Right lobe of liver (tissue), 6 donors: Measurements from ENCODE around the gene DSG2. TPM values are rescaled to one million over a fixed set of nuclear protein-coding genes. Genes with fewer than 3 reads are reported as not detected.
A peak's percentile ranks its signal among the peaks of the same experiment; 100 is the strongest.

Experiments
- ATAC-seq, 4 donors: fragments of 200-7000 bp; cut with Tn5 transposase; one replicate each; pipeline ENCODE4 v1.9.1; 2020; ENCODE audit warnings: mild to moderate bottlenecking in 4 of 4, moderate library complexity in 4 of 4
- DNase-seq, 3 donors: peaks; one replicate each; pipeline ENCODE4 v3.0.0-alpha.2; 2020
- H3K27ac ChIP-seq, 3 donors: fragments of 200-600 bp; one replicate each; pipeline ENCODE4 v1.8.0; 2022
- H3K27me3 ChIP-seq, 2 donors: fragments of 200-600 bp; one replicate each; pipeline ENCODE4 v1.8.0; 2022
- H3K36me3 ChIP-seq, 4 donors: fragments of 200-600 bp; sonication (generic) in 1 of 4; one replicate each; pipeline versions ENCODE4 v1.5.1 to v1.8.0; 2017 to 2022; ENCODE audit warnings: control low read depth in 1 of 4
- H3K4me1 ChIP-seq, 4 donors: fragments of 200-600 bp; sonication (generic) in 1 of 4; one replicate each; pipeline versions ENCODE4 v1.5.1 to v1.8.0; 2017 to 2022; ENCODE audit warnings: control low read depth in 1 of 4
- H3K4me3 ChIP-seq, 3 donors: fragments of 200-600 bp; one replicate each; pipeline ENCODE4 v1.8.0; 2022
- H3K9me3 ChIP-seq, 4 donors: fragments of 200-600 bp; sonication (generic) in 1 of 4; one replicate each; pipeline versions ENCODE4 v1.5.1 to v1.8.0; 2017 to 2022; ENCODE audit warnings: control low read depth in 1 of 4
- CTCF ChIP-seq, 4 donors: fragments of 200-600 bp in 3 of 4; fragments of 450-650 bp in 1 of 4; IDR thresholded peaks; one replicate each; pipeline versions ENCODE4 v1.5.1 to v1.8.0; 2016 to 2022; ENCODE audit warnings: antibody characterized with exemption in 4 of 4, mild to moderate bottlenecking in 2 of 4
- POLR2A ChIP-seq: fragments of 450-650 bp; IDR thresholded peaks from one replicate; pipeline ENCODE4 v1.6.1; 2017; ENCODE audit warnings: antibody characterized with exemption, mild to moderate bottlenecking
- WGBS: methylation state at CpG from one replicate; pipeline ENCODE4 v1.1.6; 2018; ENCODE audit warnings: low coverage, low lambda C conversion rate; ENCODE audit not compliant: insufficient coverage; ENCODE audit errors: missing lambda C conversion rate; 5-methylcytosine and 5-hydroxymethylcytosine counted together
- intact Hi-C, 2 donors: fragments of 100-400 bp; cut with DNase I; formaldehyde crosslinking; loops; one replicate each; pipeline versions ENCODE4 v1.11.2 to v1.14.1; 2022
- total RNA-seq, 6 experiments: library from RNA; depleted of rRNA in 2 of 6; stranded (reverse); fragments of >200 nt in 2 of 6; fragmentation: NEBNext Ultra II Directional in 3 of 6; extraction: Animal tissue kit (Norgen Biotek cat#: 25700) in 3 of 6; gene quantifications; one replicate each; pipeline versions ENCODE4 v1.1.0 to v1.2.4, GENCODE V29; 2016 to 2023
- donor health status: DM: no; HTN: yes; CAD: no.
- donor health status: DM: no; HTN: no; CAD: no.
- donor health status: DM: no; HTN: no; CAD: no.
- donor health status: DM: no; HTN: yes; CAD: no.
- donor health status: DM: no; HTN: yes; CAD: no.

Gene DSG2
- total RNA-seq, 6 experiments from 2014 or later: 9.8 to 27.0 (median 16.4) TPM

GRCh38 chr18:31558567-31558966 is 60.6 kb downstream of the DSG2 start:
- Histone ChIP-seq H3K27me3 (no peaks in the 10 kb centered on the region), H3K4me3 (no peak overlapping the region), H3K36me3 (no peaks in the 10 kb centered on the region), H3K9me3 (no peaks in the 10 kb centered on the region), H3K4me1 (peaks cover 0 to 24% (median 8%) of the 10 kb centered on the region in 4 donors), H3K27ac (no peak overlapping the region)
- ATAC-seq: peak; percentile 60 to 81 (median 66)
- TF ChIP-seq CTCF (IDR thresholded peaks at IDR 0.05) (no peak), POLR2A (no peak)
- intact Hi-C loops: no loop called here
- 24% methylated on average over 5 of the region's 9 CpGs for WGBS
- DNase-seq: no peak

DNA sequence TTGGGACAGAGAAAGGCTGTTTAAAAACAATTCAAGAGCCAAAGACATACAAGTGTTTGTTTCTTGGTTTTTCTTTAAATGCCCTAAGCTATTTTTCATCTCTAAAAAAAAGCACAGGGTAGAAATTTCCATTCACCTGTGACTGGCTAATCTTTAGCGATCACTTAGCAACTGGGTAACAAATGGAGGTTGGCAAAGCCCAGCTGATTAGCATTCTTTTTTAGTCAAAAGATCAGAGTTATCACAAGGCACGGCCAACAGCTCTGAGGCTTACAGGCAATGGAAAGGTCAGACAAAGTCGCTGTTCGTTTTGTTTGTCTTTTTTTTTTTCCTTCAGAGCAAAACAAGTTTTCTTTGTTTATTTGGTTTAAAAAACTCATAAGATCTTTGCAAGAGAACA is 64.7 kb downstream of the DSG2 start:
- no peak overlapping the region for H3K27ac ChIP-seq
- no peaks in the 10 kb centered on the region for H3K9me3 ChIP-seq
- peaks cover 0 to 34% (median 5%) of the 10 kb centered on the region in 4 donors for H3K4me1 ChIP-seq
- DNase-seq (no peak), ATAC-seq (no peak)
- H3K4me3 ChIP-seq: no peak overlapping the region
- TF ChIP-seq CTCF (IDR thresholded peaks at IDR 0.05) (no peak), POLR2A (no peak)
- intact Hi-C loops: loop anchor here in 1 of 2 donors (10.0 kb wide), 1 partner anchor 152 kb away; no protein-coding TSS in a partner anchor
- H3K27me3 ChIP-seq: no peaks in the 10 kb centered on the region
- 25% methylated on average over 4 of the region's 4 CpGs for whole genome bisulfite sequencing
- no peaks in the 10 kb centered on the region for H3K36me3 ChIP-seq

DNA sequence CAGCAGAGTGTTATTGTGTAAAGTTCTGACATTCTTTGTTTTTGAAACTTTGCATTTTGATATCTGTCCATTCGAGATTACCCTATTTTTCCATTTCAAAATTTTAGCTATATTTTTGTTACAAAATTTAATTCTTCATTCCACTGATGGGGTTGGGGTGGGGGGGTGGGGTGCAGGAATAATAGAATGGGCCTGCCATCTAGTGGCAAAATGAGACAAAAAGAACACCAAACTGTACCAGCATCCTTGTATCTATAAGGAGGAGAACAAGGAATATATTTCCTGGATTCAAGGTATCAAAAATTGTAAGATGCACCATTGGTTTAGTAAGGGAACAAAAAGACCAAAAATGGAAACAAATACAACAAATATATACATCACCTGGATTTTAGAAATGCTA is 65.8 kb downstream of the DSG2 start:
- ATAC-seq (no peak), DNase-seq (no peak)
- 16% methylated on average over 1 of the region's 1 CpG for WGBS
- H3K36me3 ChIP-seq: no peaks in the 10 kb centered on the region
- H3K27me3 ChIP-seq: no peaks in the 10 kb centered on the region
- H3K4me1 ChIP-seq: peaks cover 0 to 31% (median 5%) of the 10 kb centered on the region in 4 donors
- no peak overlapping the region for H3K4me3 ChIP-seq
- intact Hi-C loops: loop anchor here in 1 of 2 donors (10.0 kb wide), 1 partner anchor 151 kb away; no protein-coding TSS in a partner anchor
- peak in 3 of 4 donors; percentile 12 to 43 (median 33) for TF ChIP-seq CTCF (IDR thresholded peaks at IDR 0.05)
- TF ChIP-seq POLR2A: no peak
- no peaks in the 10 kb centered on the region for H3K9me3 ChIP-seq
- no peak overlapping the region for H3K27ac ChIP-seq

DNA sequence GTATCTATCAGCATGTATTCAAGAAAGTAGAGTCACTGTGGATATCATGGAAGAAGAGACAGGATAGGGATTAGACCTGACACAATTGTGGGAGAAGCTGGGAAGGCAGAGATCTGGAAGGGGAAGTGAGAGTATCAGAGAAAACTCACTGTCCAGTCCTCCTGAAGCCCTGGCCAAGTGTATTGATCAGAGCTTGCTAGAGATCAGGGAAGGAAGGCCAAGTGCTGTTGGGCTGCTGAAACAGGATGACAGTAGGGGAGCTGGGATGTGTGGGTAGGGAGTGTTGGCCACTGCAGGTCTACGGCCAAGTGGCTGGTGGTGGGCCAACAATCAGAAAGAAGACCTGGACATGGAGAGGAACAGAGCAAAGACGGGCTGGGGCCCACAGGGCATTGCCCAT is 67.4 kb downstream of the DSG2 start:
- ATAC-seq (peak; percentile 41 to 60 (median 51)), DNase-seq (no peak)
- 48% methylated on average over 2 of the region's 2 CpGs for WGBS
- Histone ChIP-seq H3K4me3 (no peak overlapping the region), H3K36me3 (no peaks in the 10 kb centered on the region), H3K4me1 (peaks cover 0 to 30% (median 5%) of the 10 kb centered on the region in 4 donors), H3K9me3 (no peaks in the 10 kb centered on the region), H3K27me3 (no peaks in the 10 kb centered on the region), H3K27ac (peak overlapping the region in 1 of 3 donors; percentile 53)
- intact Hi-C loops: loop anchor here in 1 of 2 donors (10.0 kb wide), 1 partner anchor 149 kb away; no protein-coding TSS in a partner anchor
- TF ChIP-seq POLR2A (no peak), CTCF (IDR thresholded peaks at IDR 0.05) (no peak)
